OCI-LY3 (cell line): Measurements from ENCODE around the gene CD6.

Source experiments
- H2AFZ ChIP-seq: fragments of 200-600, 300-600 bp; shearing (Covaris generic); 2 replicates; pipeline ENCODE4 v1.6.0; 2014; ENCODE audit warnings: antibody characterized with exemption, low read depth, low read length
- H3K27ac ChIP-seq: fragments of 200-600, 300-600 bp; sonication (generic); 2 replicates; pipeline ENCODE4 v1.5.1; 2014; ENCODE audit warnings: mild to moderate bottlenecking, low read length, moderate library complexity, mixed read lengths
- H3K27me3 ChIP-seq: fragments of 200-600, 300-600 bp; sonication (generic); 2 replicates; pipeline ENCODE4 v1.6.1; 2014; ENCODE audit warnings: low read depth, low read length, mixed read lengths
- H3K36me3 ChIP-seq: fragments of 200-600, 300-600 bp; sonication (generic); replicated peaks from 2 replicates; pipeline ENCODE3; 2014; ENCODE audit warnings: low read depth, low read length, mixed read lengths
- H3K4me1 ChIP-seq: fragments of 300-600, 200-600 bp; sonication (generic); 2 replicates; pipeline ENCODE4 v1.6.1; 2014; ENCODE audit warnings: low read length, mixed read lengths
- H3K4me2 ChIP-seq: fragments of 200-600, 300-600 bp; sonication (generic); 2 replicates; pipeline ENCODE4 v1.6.1; 2014; ENCODE audit warnings: low read length, mixed read lengths
- H3K4me3 ChIP-seq: fragments of 300-600, 200-600 bp; sonication (generic); 2 replicates; pipeline ENCODE4 v1.5.1; 2014; ENCODE audit warnings: antibody characterized with exemption, mild to moderate bottlenecking, low read length, moderate library complexity
- H3K79me2 ChIP-seq: fragments of 300-600, 200-600 bp; shearing (Covaris generic); 2 replicates; pipeline ENCODE4 v1.6.1; 2014; ENCODE audit warnings: mild to moderate bottlenecking, low read length, mixed read lengths
- H3K9ac ChIP-seq: fragments of 300-600, 200-600 bp; shearing (Covaris generic); 2 replicates; pipeline ENCODE4 v1.6.0; 2014; ENCODE audit warnings: mild to moderate bottlenecking, low read length, moderate library complexity
- H3K9me3 ChIP-seq: fragments of 200-600, 300-600 bp; shearing (Covaris generic); 2 replicates; pipeline ENCODE4 v1.6.1; 2014; ENCODE audit warnings: low read length, mixed read lengths; ENCODE audit not compliant: insufficient read depth
- H4K20me1 ChIP-seq: fragments of 200-600, 300-600 bp; sonication (generic); 2 replicates; pipeline ENCODE4 v1.6.1; 2016; ENCODE audit warnings: low read length, mixed read lengths; ENCODE audit not compliant: insufficient read depth
- CTCF ChIP-seq: fragments of 200-600, 300-600 bp; sonication (generic); IDR thresholded peaks from 2 replicates; pipeline ENCODE4 v1.5.1; 2014; ENCODE audit warnings: antibody characterized with exemption, low read length, low read depth
- EZH2phosphoT487 ChIP-seq: fragments of 200-600 bp; shearing (Covaris generic); IDR thresholded peaks from 2 replicates; pipeline ENCODE4 v1.6.1; 2018; ENCODE audit warnings: antibody characterized with exemption, mixed run types, low read depth

CD6 gene

GRCh38 chr11:60977224-60977623 lies 5.7 kb downstream of the CD6 start:
- Histone ChIP-seq H4K20me1 (no peaks in the 10 kb centered on the region), H2AFZ (no peak overlapping the region), H3K27ac (no peak overlapping the region), H3K4me3 (no peak overlapping the region), H3K9ac (no peak overlapping the region), H3K36me3 (no peaks in the 10 kb centered on the region), H3K79me2 (no peaks in the 10 kb centered on the region), H3K9me3 (no peaks in the 10 kb centered on the region), H3K27me3 (peaks cover 14% of the 10 kb centered on the region), H3K4me2 (no peak overlapping the region), H3K4me1 (no peaks in the 10 kb centered on the region)
- TF ChIP-seq CTCF (no peak), EZH2phosphoT487 (no peak)

- TF ChIP-seq EZH2phosphoT487, result no peak
- no peak for TF ChIP-seq CTCF
- no peaks in the 10 kb centered on the region for H3K9me3 ChIP-seq
- no peak overlapping the region for H3K27ac ChIP-seq
- no peak overlapping the region for H3K4me2 ChIP-seq
- H3K4me3 ChIP-seq, result no peak overlapping the region
- H3K36me3 ChIP-seq, result no peaks in the 10 kb centered on the region
- H3K4me1 ChIP-seq, result no peaks in the 10 kb centered on the region
- no peaks in the 10 kb centered on the region for H3K79me2 ChIP-seq
- no peak overlapping the region for H3K9ac ChIP-seq
- H2AFZ ChIP-seq, result no peak overlapping the region
- peaks cover 8% of the 10 kb centered on the region for H3K27me3 ChIP-seq
- no peaks in the 10 kb centered on the region for H4K20me1 ChIP-seq
These were observed 6.4 kb downstream of the CD6 start for GRCh38 chr11:60977836-60978235.

GRCh38 chr11:60978546-60979380 lies 7.3 kb downstream of the CD6 start:
- Histone ChIP-seq H3K4me3 (no peak overlapping the region), H2AFZ (no peak overlapping the region)

More at GRCh38 chr11:60978546-60979380, 7.3 kb downstream of the CD6 start:
- H3K4me2 ChIP-seq, result no peak overlapping the region
- H3K79me2 ChIP-seq, result no peaks in the 10 kb centered on the region
- no peak overlapping the region for H3K27ac ChIP-seq
- H3K27me3 ChIP-seq, result peaks cover 10% of the 10 kb centered on the region
- no peaks in the 10 kb centered on the region for H3K9me3 ChIP-seq
- H4K20me1 ChIP-seq, result no peaks in the 10 kb centered on the region
- no peaks in the 10 kb centered on the region for H3K4me1 ChIP-seq
- TF ChIP-seq EZH2phosphoT487, result no peak
- no peak for TF ChIP-seq CTCF
- H3K9ac ChIP-seq, result no peak overlapping the region
- H3K36me3 ChIP-seq, result no peaks in the 10 kb centered on the region
